Occipital lobe (tissue), 2 donors: Measurements from ENCODE around the gene NAALAD2. TPM values are rescaled to one million over a fixed set of nuclear protein-coding genes. Genes with fewer than 3 reads are reported as not detected.
"Not testable (repeated sequence)": the region's sequence is repeated elsewhere in the genome, so short reads cannot be mapped to it uniquely, and the experiment has no call there.

ENCODE experiments used
- DNase-seq: peaks from one replicate; lab custom pipeline; 2025; lab: John Stamatoyannopoulos, UW
- total RNA-seq: library from RNA; depleted of rRNA; stranded (reverse); fragments of >200 nt; gene quantifications from one replicate; pipeline ENCODE4 v1.2.3, GENCODE V29; 2014

NAALAD2 gene
- total RNA-seq, 1 donor from 2014 or later: 5.3 TPM

- DNase-seq: no peak
Measured at GRCh38 chr11:90192869-90193582, 58.6 kb downstream of the NAALAD2 start.

DNA sequence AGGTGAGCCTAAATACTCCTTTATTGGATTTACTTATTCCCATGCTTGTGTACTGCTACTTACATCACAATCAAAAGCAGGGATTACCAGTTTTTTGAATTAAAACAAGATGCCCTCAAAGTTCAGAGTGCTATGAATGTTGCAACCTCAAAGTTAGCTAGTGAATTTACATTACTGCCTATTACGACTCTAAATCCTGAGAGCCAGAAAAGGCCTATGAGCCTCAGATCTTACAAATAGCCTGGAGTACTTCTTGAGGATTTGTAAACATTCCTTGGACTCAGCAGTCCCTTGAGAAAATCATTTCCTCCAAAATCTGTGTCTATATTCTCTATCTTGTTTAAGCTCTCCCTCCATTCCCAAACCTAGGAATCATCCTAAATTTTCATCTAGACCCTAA is 62.9 kb downstream of the NAALAD2 start:
- DNase-seq: no peak

DNA sequence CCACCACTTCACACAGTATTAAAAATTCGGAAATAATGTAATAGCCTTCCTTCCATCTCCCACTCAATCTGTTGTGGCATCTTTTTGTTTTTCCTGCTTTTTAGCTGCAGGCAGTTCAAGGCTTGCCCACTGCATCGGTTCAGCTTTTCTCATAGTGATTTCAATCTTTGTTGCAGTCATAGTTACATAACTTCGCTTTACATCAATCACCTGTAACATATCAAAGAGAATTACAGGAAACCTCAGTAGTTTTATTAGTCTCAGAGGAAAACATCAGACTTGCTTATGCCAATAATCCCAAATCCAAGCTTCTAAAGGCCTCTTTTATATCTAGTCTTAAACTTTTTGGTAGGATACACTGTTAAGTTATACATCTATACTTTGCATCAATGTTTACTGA is 67.9 kb downstream of the NAALAD2 start:
- DNase-seq: no peak

DNA sequence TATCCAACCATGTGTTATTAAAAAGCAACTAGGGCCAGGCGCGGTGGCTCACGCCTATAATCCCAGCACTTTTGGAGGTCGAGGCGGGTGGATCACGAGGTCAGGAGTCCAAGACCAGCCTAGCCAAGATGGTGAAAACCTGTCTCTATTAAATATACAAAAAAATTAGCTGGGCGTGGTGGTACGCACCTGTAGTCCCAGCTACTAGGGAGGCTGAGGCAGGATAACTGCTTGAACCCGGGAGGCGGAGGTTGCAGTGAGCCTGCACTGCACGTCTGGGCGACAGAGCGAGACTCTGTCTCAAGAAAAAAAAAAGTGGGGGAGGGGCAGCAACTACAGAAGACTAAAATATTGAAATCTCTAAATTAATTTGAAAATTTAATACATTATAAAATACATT is 69.9 kb downstream of the NAALAD2 start:
- DNase-seq: no peak

DNA sequence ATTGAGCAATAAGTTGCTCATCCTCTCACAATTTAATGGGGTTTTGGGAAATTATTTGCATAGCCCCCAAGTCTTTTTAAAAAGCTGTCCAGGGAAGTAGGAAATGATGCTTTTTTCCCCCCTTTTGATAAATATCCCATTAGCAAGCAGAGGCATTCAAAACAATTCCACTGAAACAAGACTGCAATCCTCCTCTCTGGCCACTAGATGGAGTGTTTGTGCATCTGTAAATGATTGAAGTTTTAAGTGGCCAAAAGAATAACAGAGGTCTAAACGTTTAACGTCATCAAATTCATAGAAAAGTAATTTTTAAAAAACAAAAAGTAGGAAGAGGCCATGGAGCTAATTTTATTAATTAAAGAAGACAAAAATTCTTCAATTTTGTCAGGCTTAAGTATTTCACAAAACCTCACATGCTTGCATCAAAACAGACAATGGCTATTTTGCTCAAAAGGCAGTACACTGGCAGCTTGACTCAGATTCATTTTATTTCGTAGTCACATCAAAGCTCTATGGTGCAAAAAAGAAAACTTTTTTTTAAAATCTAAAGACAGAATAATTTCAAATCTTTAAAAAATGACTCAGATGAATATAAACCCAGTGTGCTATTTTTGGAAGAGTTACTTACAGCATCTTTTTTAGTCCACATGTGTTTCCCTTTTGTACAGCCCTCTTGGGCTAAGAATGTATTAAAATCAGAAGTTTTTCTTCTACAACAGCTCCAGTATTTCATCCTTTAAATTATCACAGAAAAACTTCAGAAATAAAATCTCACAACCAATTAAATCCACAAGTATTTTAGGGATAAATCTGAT is 70.6 kb downstream of the NAALAD2 start:
- DNase-seq: no peak

DNA sequence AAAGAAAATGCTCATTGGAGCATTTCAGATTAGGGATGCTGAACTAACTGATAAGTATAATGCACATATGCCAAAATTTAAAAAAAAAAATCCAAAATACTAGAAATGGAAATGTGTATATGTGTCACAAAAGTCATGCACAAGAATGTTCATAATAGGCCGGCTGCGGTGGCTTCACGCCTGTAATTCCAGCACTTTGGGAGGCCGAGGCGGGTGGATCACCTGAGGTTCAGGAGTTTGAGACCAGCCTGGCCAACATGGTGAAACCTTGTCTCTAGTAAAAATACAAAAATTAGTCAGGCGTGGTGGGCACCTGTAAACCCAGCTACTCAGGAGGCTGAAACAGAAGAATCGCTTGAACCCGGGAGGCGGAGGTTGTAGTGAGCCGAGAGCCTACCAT is 73.5 kb downstream of the NAALAD2 start:
- not testable (repeated sequence) for DNase-seq

DNA sequence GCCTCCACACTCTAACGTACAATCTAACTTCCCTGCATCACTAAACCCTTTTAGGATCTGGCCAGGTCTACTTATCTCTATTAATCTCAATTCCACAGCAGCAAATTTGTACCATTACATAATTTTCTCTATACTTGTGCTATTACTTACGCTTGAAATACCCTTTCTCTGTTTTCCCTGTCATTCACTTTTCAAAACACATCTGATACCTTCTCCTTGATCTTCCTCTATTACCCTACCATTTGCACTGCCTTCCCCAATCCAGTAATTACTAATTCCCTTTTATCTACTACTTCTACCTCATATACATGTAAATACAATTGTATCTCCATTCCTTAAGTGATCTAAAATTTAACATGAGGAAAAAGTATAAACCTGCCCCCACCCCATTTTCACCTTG is 74.4 kb downstream of the NAALAD2 start:
- DNase-seq: no peak

DNA sequence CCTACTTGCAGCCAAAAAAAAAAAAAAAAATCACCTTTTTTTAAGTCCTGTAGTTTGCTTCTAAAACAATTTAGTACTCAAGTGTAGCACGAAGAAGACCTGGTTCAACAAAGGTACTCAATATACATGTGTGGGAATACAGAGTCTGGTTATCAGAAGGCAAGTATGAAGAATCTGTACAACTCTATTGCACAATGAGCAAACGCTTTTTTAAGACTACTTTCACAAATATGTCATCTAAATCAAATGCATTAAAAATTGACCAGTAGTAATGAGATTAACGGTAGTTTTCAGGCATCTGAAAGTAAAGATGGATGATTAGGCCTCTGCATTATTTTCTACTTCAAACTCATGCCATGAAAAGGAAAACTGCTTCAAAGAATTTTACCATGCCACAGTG is 78.9 kb downstream of the NAALAD2 start:
- DNase-seq: no peak

DNA sequence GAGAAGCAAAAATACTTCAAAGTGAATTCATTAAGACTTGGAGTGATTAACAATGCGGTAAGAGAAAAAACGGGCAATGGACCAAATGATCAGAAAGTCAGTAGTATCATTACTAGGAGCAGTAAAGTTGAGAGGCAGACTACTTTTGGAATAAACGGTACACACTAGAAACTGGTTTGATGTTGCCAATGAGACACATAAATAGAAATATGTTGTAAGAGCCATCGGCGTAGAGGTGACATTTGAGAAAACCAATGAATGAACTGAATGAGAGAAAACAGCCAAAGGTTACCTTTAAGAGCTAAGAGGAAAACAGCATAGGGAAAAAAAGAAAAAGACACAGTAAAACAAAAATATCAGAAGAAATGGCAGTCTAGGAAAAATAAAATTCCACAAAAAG is 82.1 kb downstream of the NAALAD2 start:
- DNase-seq: no peak

DNA sequence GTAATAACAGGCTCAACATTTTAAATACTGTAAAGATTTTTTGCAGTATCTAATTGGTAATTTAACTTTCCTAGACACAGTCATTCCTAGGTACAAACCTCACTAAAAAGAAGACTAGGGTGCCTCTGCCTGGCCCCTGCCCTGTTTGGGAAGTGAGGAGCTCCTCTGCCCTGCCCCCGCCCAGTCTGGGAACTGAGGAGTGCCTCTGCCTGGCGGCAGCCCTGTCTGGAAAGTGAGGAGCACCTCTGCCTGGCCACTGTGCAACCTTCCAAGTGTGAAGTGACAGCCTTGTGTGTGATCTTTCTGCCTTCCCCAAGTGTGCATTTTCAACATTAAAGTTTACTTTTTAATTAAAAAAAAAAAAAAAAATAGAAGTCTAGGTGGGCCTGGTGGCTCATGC is 84.1 kb downstream of the NAALAD2 start:
- DNase-seq: no peak

DNA sequence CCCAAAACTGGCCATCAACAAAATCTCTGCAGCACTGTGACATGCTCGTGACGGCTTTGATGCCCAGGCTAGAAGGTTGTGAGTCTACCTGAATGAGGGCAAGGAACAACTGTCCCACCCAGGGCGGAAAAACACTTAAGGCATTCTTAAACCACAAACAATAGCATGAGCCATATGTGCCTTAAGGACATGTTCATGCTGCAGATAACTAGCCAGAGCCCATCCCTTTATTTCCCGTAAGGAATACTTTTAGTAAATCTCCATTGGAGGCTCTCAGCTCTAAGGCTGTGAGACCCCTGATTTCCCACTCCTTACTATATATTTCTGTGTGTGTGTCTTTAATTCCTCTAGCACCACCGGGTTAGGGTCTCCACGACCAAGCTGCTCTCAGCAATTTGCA is 85.0 kb downstream of the NAALAD2 start:
- no peak for DNase-seq

DNA sequence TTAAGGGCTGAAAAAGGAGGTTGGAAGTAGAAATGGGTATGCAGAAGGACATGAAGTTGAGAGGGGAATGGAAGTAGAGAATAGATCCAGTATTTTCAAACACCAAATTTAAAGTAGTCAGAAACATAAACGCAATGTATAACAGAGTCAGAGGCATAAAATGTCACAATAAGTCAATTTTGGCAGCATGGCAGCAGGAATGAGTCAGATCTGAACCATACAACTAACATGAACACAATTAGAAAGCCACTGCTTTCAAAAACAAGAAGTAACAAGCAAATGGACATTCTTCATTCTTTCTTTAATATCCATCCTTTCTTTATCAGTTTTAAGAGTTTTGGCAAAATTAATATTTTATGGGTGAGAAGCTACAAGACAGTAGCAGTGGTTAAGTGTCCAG is 85.9 kb downstream of the NAALAD2 start:
- DNase-seq: no peak

- DNase-seq: no peak
Measured at GRCh38 chr11:90221803-90222458, 87.5 kb downstream of the NAALAD2 start.

- DNase-seq: peak; percentile 88
Measured at GRCh38 chr11:90222459-90223247, 88.2 kb downstream of the NAALAD2 start, which contains the start of gene CHORDC1. TSS of gene CHORDC1 (minus strand) at chr11:90223049. CDS start at chr11:90222954, 95 bp downstream.

DNA sequence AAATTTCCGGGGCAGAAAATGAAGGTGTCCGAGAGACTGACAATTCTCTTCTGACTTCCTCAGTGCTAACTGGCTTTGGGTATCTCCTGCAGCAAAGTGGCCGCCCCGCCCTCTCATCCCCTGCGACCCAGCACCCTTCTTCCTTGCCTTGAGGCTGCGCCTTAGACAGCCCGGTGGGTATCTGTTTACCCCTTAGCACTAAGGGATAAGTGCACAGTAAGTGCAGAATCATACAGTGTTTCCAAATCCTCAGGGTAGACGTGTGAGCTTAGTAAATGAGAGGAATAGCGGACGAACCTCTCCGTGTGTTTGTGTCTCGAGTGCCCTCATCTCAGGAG is 88.8 kb downstream of the NAALAD2 start:
- no peak for DNase-seq

DNA sequence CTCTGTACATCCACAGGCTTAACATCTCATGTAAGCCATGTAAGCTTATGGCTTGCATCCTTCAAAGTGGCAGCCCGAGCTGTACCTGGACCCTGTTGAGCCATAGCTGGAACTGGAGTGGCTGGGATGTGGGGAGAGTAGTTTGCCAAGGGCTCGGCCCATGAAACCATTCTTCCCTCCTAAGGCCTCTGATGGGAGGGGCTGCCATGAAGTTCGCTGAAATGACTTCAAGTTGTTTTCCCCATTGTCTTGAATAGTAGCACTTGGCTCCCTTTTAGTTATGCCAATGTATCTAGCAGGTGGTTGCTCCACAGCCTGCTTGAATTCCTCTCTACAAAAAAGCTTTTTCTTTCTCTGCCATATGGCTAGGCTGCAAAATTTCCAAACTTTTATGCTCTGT is 93.6 kb downstream of the NAALAD2 start:
- no peak for DNase-seq

DNA sequence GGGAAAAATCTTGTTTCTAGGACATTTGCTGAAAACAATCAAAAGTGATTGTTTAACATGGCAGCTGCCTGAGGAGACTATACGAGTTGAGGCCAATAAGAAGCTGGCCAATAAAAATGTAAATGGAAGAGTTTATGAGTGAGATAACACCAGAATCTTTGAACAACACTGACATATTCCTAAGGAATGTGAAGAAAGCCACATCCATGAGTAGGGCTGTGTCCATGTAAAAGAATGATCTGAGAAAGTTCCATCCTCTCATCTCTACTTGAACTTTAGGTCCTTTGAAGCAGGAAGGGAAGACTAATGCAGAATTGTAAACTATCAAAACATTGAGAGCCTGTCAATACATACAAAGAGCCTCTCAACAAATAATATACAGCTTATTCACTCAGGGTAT is 95.3 kb downstream of the NAALAD2 start:
- no peak for DNase-seq

DNA sequence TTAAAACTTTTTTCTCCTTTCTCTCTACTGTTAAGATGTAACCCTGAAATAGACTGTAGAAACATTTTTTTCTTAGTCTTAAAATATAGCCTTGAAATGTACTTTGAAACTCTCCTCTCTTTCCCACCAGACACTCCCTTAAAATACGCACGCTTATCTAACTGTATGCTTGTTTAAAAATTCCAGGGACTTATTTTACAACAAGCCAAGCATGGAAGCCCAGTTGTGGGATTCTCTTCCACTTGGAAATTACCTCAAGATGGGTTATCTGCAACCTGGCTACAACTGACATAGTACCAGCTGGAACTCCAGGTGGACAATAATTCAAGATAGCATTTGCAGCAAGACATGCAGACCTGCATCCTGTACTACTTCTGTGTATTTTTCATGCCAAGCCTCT is 100.5 kb downstream of the NAALAD2 start:
- no peak for DNase-seq

GRCh38 chr11:90235526-90235925 is 101.1 kb downstream of the NAALAD2 start:
- no peak for DNase-seq

- DNase-seq: no peak
Measured at GRCh38 chr11:90237004-90237403, 102.5 kb downstream of the NAALAD2 start.

GRCh38 chr11:90239967-90240636 is 105.6 kb downstream of the NAALAD2 start:
- not testable (repeated sequence) for DNase-seq
